ENCODE results near the gene IFRD1. TPM values are rescaled to one million over a fixed set of nuclear protein-coding genes. Genes with fewer than 3 reads are reported as not detected.
"Not testable (repeated sequence)": the region's sequence is repeated elsewhere in the genome, so short reads cannot be mapped to it uniquely, and the experiment has no call there.

The IFRD1 gene
- total and polyA plus RNA-seq, 4 donors, result 37.6 to 138 (median 69.2) TPM

GRCh38 chr7:112510743-112511110, 60.5 kb downstream of the IFRD1 start:
- ATAC-seq (ENCODE audit: low FRiP score) (no peak), DNase-seq (no peak)
- no peaks in the 10 kb centered on the region for H3K4me1 ChIP-seq (ENCODE audit: control insufficient read depth in 1 of 2, insufficient read depth in 2 of 2, low read length in 2 of 2)
- no peaks in the 10 kb centered on the region for H3K9me3 ChIP-seq (ENCODE audit: control insufficient read depth, low read length)
- no peaks in the 10 kb centered on the region for H3K27me3 ChIP-seq (ENCODE audit: control insufficient read depth in 1 of 2, insufficient read depth in 2 of 2, low read length in 1 of 2)
- intact Hi-C loops (cut with DNase I), result no loop called here
- no peaks in the 10 kb centered on the region for H3K36me3 ChIP-seq (ENCODE audit: control insufficient read depth in 1 of 2, insufficient read depth in 2 of 2, low read length in 1 of 2)
- no peak overlapping the region for H3K27ac ChIP-seq (ENCODE audit: low read depth in 1 of 2, low read length in 2 of 2)
- no peak overlapping the region for H3K4me3 ChIP-seq (ENCODE audit: low read length in 2 of 2)

DNA sequence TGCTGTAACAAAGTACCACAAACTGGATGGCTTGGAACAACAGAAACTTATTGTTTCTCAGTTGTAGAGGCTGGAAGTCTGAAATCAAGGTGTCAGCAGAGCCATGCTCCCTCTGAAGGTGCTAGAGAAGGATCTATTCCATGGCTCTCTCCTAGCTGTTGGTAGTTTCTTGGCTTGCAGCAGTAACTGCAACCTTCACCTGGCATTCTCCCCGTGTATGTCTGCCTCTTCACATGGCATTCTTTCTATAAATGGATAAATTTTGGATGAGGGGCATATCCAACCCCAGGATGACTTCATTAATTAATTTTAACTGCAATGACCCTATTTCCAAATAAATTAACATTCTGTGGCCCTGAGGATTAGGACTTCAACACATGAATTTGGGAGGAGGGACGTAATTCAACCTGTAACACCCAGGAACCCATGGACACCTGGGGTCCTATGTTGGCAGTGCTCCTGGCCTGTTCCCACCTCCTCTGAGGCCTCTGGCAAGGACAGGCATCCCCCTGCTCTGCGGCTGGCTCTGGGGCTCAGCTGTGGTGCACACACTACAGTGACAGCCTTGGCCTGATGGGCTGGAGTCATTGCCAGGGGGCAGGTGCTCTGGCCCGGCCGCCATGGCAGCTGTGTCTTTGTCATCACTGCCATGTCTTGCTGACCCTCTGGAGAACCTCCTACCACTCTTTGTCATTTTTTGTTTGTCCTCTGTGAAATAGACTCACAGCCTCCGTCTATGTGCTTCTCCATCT, 61.4 kb downstream of the IFRD1 start:
- ATAC-seq (ENCODE audit: low FRiP score), result no peak
- H3K4me1 ChIP-seq (ENCODE audit: control insufficient read depth in 1 of 2, insufficient read depth in 2 of 2, low read length in 2 of 2), result no peaks in the 10 kb centered on the region
- WGBS, 2 donors, result 88 to 93% methylated on average over 6 of the region's 6 CpGs
- intact Hi-C loops (cut with DNase I), result no loop called here
- H3K36me3 ChIP-seq (ENCODE audit: control insufficient read depth in 1 of 2, insufficient read depth in 2 of 2, low read length in 1 of 2), result no peaks in the 10 kb centered on the region
- no peak overlapping the region for H3K27ac ChIP-seq (ENCODE audit: low read depth in 1 of 2, low read length in 2 of 2)
- no peak for DNase-seq
- no peak overlapping the region for H3K4me3 ChIP-seq (ENCODE audit: low read length in 2 of 2)
- no peaks in the 10 kb centered on the region for H3K9me3 ChIP-seq (ENCODE audit: control insufficient read depth, low read length)
- peaks cover 0 to under 1% of the 10 kb centered on the region in 2 donors for H3K27me3 ChIP-seq (ENCODE audit: control insufficient read depth in 1 of 2, insufficient read depth in 2 of 2, low read length in 1 of 2)

DNA sequence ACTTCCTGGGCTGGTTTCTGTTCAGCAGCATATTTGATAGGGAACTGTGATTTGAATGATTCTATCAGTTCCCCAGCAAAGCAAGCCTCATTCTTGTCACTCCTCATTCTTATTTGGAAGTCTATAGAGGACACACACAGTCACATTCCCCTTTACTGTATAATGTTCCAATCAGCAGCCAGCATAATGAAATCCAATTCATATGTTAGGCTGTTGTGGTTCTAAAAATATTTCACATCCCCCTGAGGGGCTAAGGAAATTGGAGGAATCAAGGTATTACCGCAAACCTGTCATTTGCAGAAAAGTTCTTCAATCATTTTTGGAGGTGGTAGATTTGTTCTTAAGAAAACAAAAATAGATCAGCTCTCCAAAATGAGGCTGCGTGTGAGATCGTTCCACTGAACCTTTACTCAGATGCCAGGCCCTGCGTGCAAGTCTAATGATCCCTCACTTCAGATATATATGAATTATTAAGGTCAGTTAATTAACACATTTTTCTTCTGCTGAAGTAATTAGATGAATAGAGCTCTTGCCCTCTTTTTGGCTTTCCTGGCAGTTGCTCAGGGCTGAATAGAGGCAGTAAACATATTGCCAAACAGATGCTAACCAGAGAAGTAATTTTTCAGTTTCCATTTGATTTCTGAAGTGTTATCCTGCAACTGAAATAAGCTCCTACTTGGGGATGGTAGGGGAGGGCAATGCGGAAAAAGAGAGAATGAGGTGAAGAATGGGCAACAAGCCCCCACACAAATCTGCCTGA, 62.4 kb downstream of the IFRD1 start:
- no peak for ATAC-seq (ENCODE audit: low FRiP score)
- no peak for DNase-seq

GRCh38 chr7:112515989-112516388, 65.7 kb downstream of the IFRD1 start:
- no peak overlapping the region for H3K27ac ChIP-seq (ENCODE audit: low read depth in 1 of 2, low read length in 2 of 2)
- no peaks in the 10 kb centered on the region for H3K36me3 ChIP-seq (ENCODE audit: control insufficient read depth in 1 of 2, insufficient read depth in 2 of 2, low read length in 1 of 2)
- no peak overlapping the region for H3K4me3 ChIP-seq (ENCODE audit: low read length in 2 of 2)
- no peak for ATAC-seq (ENCODE audit: low FRiP score)
- intact Hi-C loops (cut with DNase I), result no loop called here
- no peaks in the 10 kb centered on the region for H3K4me1 ChIP-seq (ENCODE audit: control insufficient read depth in 1 of 2, insufficient read depth in 2 of 2, low read length in 2 of 2)
- peaks cover 0 to 1% of the 10 kb centered on the region in 2 donors for H3K27me3 ChIP-seq (ENCODE audit: control insufficient read depth in 1 of 2, insufficient read depth in 2 of 2, low read length in 1 of 2)
- no peak for DNase-seq
- 91 to 94% methylated on average over 5 of the region's 5 CpGs for WGBS, 2 donors
- H3K9me3 ChIP-seq (ENCODE audit: control insufficient read depth, low read length), result no peaks in the 10 kb centered on the region

More for the DNA sequence above, 62.4 kb downstream of the IFRD1 start:
- intact Hi-C loops (cut with DNase I), result no loop called here
- H3K4me3 ChIP-seq (ENCODE audit: low read length in 2 of 2), result no peak overlapping the region
- no peaks in the 10 kb centered on the region for H3K9me3 ChIP-seq (ENCODE audit: control insufficient read depth, low read length)
- no peaks in the 10 kb centered on the region for H3K36me3 ChIP-seq (ENCODE audit: control insufficient read depth in 1 of 2, insufficient read depth in 2 of 2, low read length in 1 of 2)
- peaks cover 0 to 1% of the 10 kb centered on the region in 2 donors for H3K27me3 ChIP-seq (ENCODE audit: control insufficient read depth in 1 of 2, insufficient read depth in 2 of 2, low read length in 1 of 2)
- H3K4me1 ChIP-seq (ENCODE audit: control insufficient read depth in 1 of 2, insufficient read depth in 2 of 2, low read length in 2 of 2), result no peaks in the 10 kb centered on the region
- WGBS, 2 donors, result 84 to 86% methylated on average over 5 of the region's 5 CpGs
- H3K27ac ChIP-seq (ENCODE audit: low read depth in 1 of 2, low read length in 2 of 2), result no peak overlapping the region

DNA sequence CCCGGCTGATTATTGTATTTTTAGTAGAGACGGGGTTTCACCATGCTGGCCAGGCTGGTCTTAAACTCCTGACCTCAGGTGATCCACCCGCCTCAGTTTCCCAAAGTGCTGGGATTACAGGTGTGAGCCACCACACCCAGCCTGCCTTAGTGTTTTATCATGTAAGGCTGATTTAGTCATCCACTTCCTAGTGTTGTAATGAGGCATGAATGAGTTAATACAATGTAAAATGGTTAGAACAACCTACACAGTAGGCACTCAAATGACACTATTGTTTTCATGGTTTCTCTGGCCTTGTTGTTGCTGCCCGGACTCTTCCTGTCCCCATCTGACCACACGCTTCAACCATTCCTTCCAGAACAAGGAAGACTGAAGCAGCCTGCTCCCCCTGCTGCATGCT, 66.2 kb downstream of the IFRD1 start:
- ATAC-seq (ENCODE audit: low FRiP score); H3K27ac ChIP-seq (ENCODE audit: low read depth in 1 of 2, low read length in 2 of 2); H3K4me1 ChIP-seq (ENCODE audit: control insufficient read depth in 1 of 2, insufficient read depth in 2 of 2, low read length in 2 of 2); H3K4me3 ChIP-seq (ENCODE audit: low read length in 2 of 2); intact Hi-C loops (cut with DNase I); H3K36me3 ChIP-seq (ENCODE audit: control insufficient read depth in 1 of 2, insufficient read depth in 2 of 2, low read length in 1 of 2); H3K27me3 ChIP-seq (ENCODE audit: control insufficient read depth in 1 of 2, insufficient read depth in 2 of 2, low read length in 1 of 2); H3K9me3 ChIP-seq (ENCODE audit: control insufficient read depth, low read length); DNase-seq: not testable (repeated sequence)
- 87 to 88% methylated on average over 5 of the region's 5 CpGs for WGBS, 2 donors

DNA sequence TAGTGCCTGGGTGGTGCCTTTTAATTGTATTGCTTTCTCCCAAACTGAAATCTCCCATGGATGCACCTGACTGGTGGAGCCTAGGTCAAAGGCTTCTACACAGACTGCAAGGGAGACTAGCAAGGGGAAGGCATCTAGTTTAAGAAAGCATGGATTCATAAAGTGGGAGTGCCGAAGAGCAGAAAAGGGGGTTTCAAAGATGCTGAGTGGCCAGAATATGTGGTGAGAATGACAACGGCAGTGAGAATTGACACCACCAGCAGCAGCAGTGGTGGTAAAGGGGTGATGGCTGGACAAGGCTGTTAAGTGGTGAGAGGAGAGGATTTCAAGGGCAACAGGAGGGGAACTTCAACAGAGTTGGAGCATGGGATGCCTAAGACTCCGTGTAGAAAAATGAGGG, 67.2 kb downstream of the IFRD1 start:
- H3K4me1 ChIP-seq (ENCODE audit: control insufficient read depth in 1 of 2, insufficient read depth in 2 of 2, low read length in 2 of 2), result no peaks in the 10 kb centered on the region
- no peaks in the 10 kb centered on the region for H3K9me3 ChIP-seq (ENCODE audit: control insufficient read depth, low read length)
- no peak overlapping the region for H3K4me3 ChIP-seq (ENCODE audit: low read length in 2 of 2)
- WGBS, 2 donors, result 91 to 93% methylated on average over 3 of the region's 3 CpGs
- H3K36me3 ChIP-seq (ENCODE audit: control insufficient read depth in 1 of 2, insufficient read depth in 2 of 2, low read length in 1 of 2), result no peaks in the 10 kb centered on the region
- H3K27ac ChIP-seq (ENCODE audit: low read depth in 1 of 2, low read length in 2 of 2), result no peak overlapping the region
- ATAC-seq (ENCODE audit: low FRiP score) (no peak), DNase-seq (no peak)
- H3K27me3 ChIP-seq (ENCODE audit: control insufficient read depth in 1 of 2, insufficient read depth in 2 of 2, low read length in 1 of 2), result peaks cover 0 to 1% of the 10 kb centered on the region in 2 donors
- intact Hi-C loops (cut with DNase I), result no loop called here

DNA sequence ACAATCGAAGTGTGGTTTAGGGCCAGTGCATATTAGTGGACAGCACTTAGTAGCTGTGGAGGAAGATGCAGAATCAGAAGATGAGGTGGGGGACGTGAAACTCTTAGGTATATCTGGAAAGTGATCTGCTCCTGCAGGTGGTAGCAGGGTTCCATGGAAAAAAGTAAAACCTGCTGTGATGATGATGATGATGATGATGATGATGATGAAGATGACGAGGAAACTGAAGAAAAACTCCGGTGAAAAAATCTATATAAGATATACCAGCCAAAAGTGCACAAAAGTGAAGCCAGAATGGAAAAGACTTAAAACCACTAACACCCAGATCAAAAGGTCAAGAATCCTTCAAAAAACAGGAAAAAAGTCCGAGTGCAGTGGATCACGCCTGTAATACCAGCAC, 70.5 kb downstream of the IFRD1 start:
- H3K9me3 ChIP-seq (ENCODE audit: control insufficient read depth, low read length), result no peaks in the 10 kb centered on the region
- no peaks in the 10 kb centered on the region for H3K4me1 ChIP-seq (ENCODE audit: control insufficient read depth in 1 of 2, insufficient read depth in 2 of 2, low read length in 2 of 2)
- intact Hi-C loops (cut with DNase I), result no loop called here
- H3K27me3 ChIP-seq (ENCODE audit: control insufficient read depth in 1 of 2, insufficient read depth in 2 of 2, low read length in 1 of 2), result peaks cover 0 to 2% of the 10 kb centered on the region in 2 donors
- DNase-seq (no peak), ATAC-seq (ENCODE audit: low FRiP score) (no peak)
- WGBS, 2 donors, result 78 to 87% methylated on average over 6 of the region's 6 CpGs
- H3K4me3 ChIP-seq (ENCODE audit: low read length in 2 of 2), result no peak overlapping the region
- no peak overlapping the region for H3K27ac ChIP-seq (ENCODE audit: low read depth in 1 of 2, low read length in 2 of 2)
- H3K36me3 ChIP-seq (ENCODE audit: control insufficient read depth in 1 of 2, insufficient read depth in 2 of 2, low read length in 1 of 2), result no peaks in the 10 kb centered on the region

DNA sequence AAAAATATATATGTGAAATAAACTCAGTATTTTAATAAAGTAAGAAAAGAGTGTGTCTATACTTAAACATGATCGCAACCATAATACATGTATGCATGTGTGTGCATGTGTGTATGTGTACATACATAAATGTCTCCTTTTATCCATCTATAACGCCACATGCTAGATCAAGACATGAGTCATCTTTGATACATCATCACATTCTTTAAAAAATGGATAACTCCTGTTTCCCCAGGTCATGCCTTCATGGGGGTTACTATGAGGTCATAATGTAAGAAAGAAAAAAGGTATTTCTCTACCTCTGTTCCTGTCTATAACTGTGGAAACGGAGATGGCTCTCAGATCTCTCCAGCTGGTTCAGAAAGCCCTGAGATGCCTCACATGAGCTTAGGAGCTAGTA, 71.7 kb downstream of the IFRD1 start:
- H3K4me1 ChIP-seq (ENCODE audit: control insufficient read depth in 1 of 2, insufficient read depth in 2 of 2, low read length in 2 of 2), result no peaks in the 10 kb centered on the region
- no peak for ATAC-seq (ENCODE audit: low FRiP score)
- intact Hi-C loops (cut with DNase I), result no loop called here

GRCh38 chr7:112523871-112524270, 73.6 kb downstream of the IFRD1 start:
- no peaks in the 10 kb centered on the region for H3K9me3 ChIP-seq (ENCODE audit: control insufficient read depth, low read length)
- H3K27ac ChIP-seq (ENCODE audit: low read depth in 1 of 2, low read length in 2 of 2), result no peak overlapping the region
- no peak for DNase-seq
- ATAC-seq (ENCODE audit: low FRiP score), result no peak
- 79 to 87% methylated on average over 2 of the region's 2 CpGs for WGBS, 2 donors
- H3K27me3 ChIP-seq (ENCODE audit: control insufficient read depth in 1 of 2, insufficient read depth in 2 of 2, low read length in 1 of 2), result peaks cover 0 to 2% of the 10 kb centered on the region in 2 donors
- no peak overlapping the region for H3K4me3 ChIP-seq (ENCODE audit: low read length in 2 of 2)
- intact Hi-C loops (cut with DNase I), result no loop called here
- no peaks in the 10 kb centered on the region for H3K4me1 ChIP-seq (ENCODE audit: control insufficient read depth in 1 of 2, insufficient read depth in 2 of 2, low read length in 2 of 2)
- H3K36me3 ChIP-seq (ENCODE audit: control insufficient read depth in 1 of 2, insufficient read depth in 2 of 2, low read length in 1 of 2), result no peaks in the 10 kb centered on the region

More for the DNA sequence above, 71.7 kb downstream of the IFRD1 start:
- Histone ChIP-seq H3K36me3 (ENCODE audit: control insufficient read depth in 1 of 2, insufficient read depth in 2 of 2, low read length in 1 of 2) (no peaks in the 10 kb centered on the region), H3K4me3 (ENCODE audit: low read length in 2 of 2) (no peak overlapping the region), H3K27ac (ENCODE audit: low read depth in 1 of 2, low read length in 2 of 2) (no peak overlapping the region), H3K9me3 (ENCODE audit: control insufficient read depth, low read length) (no peaks in the 10 kb centered on the region), H3K27me3 (ENCODE audit: control insufficient read depth in 1 of 2, insufficient read depth in 2 of 2, low read length in 1 of 2) (peaks cover 0 to 2% of the 10 kb centered on the region in 2 donors)
- no peak for DNase-seq
- 87 to 90% methylated on average over 3 of the region's 3 CpGs for WGBS, 2 donors
